PC-9 (cell line): ENCODE results near the gene ST8SIA4.

Experiments used
- CTCF ChIP-seq: fragments of 200-600 bp; sonication (generic); conservative IDR thresholded peaks from 2 replicates; pipeline ENCODE4 v1.6.1; 2017; ENCODE audit warnings: mixed run types, antibody characterized with exemption, mild to moderate bottlenecking, moderate library complexity
- EZH2 ChIP-seq: fragments of 200-600 bp; sonication (generic); IDR thresholded peaks from 2 replicates; pipeline ENCODE4 v1.8.0; 2017; ENCODE audit warnings: antibody characterized with exemption, low read depth

GRCh38 chr5:100902440-100903038, 543 bp downstream of the ST8SIA4 start:
- TF ChIP-seq EZH2 (no peak), CTCF (no peak)
